Stimulated activated CD4-positive, alpha-beta T cell treated with anti-CD3 and anti-CD28 coated beads, Interleukin-1b, Interleukin-23, amount 100 ng/mL, for 48 hours (primary cell): Measurements from ENCODE around the gene POU1F1.
A peak's percentile ranks its signal among the peaks of the same experiment; 100 is the strongest.
"Not testable (repeated sequence)": the region's sequence is repeated elsewhere in the genome, so short reads cannot be mapped to it uniquely, and the experiment has no call there.

Experiments used
- DNase-seq: peaks from one replicate; pipeline ENCODE4 v3.0.0-alpha.2; 2020

The POU1F1 gene, protein sequence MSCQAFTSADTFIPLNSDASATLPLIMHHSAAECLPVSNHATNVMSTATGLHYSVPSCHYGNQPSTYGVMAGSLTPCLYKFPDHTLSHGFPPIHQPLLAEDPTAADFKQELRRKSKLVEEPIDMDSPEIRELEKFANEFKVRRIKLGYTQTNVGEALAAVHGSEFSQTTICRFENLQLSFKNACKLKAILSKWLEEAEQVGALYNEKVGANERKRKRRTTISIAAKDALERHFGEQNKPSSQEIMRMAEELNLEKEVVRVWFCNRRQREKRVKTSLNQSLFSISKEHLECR

GRCh38 chr3:87276484-87276883 is at the start of gene POU1F1:
POU1F1 (minus strand) TSS chr3:87276584; CDS start chr3:87276462, 122 bp downstream.
- DNase-seq: no peak

GRCh38 chr3:87324609-87325008 is 48.2 kb upstream of the POU1F1 start:
- no peak for DNase-seq

GRCh38 chr3:87320756-87321626 is 44.6 kb upstream of the POU1F1 start:
- DNase-seq: no peak

GRCh38 chr3:87318617-87319021 is 42.2 kb upstream of the POU1F1 start:
- DNase-seq: no peak

DNA sequence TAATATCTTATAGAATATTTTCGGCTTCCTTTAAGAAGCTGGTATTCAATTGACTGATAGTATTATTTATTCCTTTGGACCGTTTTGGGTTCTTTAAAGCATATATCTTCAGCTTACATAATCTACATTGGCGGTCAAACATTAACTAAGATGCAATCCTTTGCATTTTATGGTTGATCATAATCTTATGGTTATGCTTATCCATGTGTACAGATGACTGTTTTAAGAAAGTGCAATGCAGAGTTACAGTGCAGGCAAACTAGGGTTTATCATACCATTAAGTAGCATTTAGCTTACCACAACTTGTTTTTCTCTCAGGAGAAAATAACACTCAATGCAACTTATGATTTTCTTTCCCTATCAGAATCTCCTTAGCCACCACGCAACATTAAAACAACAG is 41.4 kb upstream of the POU1F1 start:
- DNase-seq: no peak

GRCh38 chr3:87313641-87314040 is 37.3 kb upstream of the POU1F1 start:
- peak; percentile 13 for DNase-seq

DNA sequence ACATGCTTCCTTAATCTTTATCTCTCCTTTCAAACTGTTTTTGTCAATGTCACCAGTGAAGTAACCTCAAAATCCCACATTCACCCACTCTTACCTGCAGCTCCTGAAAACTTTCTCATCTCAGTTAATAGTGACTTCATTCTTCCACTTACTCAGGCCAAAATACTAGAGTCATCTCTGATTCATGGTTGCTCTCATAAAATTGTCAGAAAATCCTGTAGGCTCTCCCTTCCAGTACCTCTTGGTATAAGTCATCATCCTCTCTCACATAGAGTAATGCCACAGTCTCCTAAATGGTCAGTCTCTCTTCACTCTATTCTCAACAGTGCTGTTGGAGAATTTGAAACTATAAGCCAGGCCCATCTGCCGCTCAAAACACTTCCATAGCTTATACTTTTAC is 34.9 kb upstream of the POU1F1 start:
- DNase-seq: no peak

DNA sequence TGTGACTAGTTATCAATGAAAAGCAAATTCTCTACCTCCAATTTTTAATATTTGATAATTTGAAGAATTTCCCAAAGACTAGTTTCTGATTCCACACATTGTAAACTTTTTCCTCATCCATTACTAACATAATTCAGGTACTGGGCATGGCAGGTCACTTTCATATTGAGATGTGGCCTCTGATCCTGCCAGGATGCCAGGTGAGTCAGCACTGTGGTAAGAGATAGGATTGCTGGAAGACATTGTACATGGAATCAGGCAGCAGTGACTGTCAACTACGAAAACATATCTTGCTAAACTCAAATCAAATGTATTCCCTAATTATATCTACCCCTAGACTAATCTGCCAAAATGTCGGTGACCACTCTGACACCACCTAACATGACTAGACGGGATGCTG is 33.2 kb upstream of the POU1F1 start:
- DNase-seq: no peak

DNA sequence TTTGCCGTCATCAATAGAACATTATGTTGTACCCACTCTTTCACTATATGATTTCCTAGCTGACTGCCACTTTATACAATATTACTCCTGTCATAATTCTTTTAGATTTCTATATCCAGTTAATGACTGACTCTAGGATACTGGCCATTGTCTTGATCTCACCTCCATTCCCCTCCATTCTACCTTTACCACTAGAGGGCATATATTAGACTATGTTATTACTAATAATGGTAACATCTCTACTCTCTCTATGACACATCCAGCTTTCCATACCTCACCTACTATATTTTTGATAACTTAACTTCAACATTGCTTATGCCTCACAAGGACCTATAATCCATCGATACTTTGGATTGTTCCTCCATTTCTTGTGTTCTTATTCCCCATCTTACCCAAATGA is 31.4 kb upstream of the POU1F1 start:
- no peak for DNase-seq

DNA sequence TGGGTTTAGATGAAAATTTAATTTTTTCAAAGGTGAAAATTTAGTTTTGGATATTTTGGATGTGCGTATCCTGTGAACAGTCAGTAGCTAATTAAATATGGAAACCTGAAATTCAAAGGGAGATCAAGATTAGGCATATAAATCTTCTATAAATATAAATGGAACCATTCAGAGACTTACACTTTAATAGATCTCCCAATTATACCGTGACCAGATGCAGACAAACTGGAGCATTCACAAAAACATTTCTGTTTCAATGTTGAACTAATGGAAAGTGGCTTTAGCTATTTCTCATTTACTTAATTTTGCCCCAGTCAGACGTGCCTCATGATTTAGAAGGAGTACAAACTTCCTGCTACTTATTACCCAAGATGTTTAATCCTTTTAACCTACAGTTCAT is 29.1 kb upstream of the POU1F1 start:
- no peak for DNase-seq

DNA sequence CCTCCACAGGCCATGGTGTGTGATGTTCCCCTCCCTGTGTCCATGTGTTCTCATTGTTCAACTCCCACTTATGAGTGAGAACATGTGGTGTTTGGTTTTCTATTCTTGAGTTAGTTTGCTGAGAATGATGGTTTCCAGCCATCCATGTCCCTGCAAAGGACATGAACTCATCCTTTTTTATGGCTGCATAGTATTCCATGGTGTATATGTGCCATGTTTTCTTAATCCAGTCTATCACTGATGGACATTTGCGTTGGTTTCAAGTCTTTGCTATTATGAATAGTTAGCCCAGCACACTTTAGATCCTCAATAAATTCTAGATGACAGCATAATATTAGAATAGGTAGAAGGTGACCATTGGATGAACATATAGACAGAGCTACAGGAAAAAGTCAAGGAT is 28.6 kb upstream of the POU1F1 start:
- DNase-seq: not testable (repeated sequence)

DNA sequence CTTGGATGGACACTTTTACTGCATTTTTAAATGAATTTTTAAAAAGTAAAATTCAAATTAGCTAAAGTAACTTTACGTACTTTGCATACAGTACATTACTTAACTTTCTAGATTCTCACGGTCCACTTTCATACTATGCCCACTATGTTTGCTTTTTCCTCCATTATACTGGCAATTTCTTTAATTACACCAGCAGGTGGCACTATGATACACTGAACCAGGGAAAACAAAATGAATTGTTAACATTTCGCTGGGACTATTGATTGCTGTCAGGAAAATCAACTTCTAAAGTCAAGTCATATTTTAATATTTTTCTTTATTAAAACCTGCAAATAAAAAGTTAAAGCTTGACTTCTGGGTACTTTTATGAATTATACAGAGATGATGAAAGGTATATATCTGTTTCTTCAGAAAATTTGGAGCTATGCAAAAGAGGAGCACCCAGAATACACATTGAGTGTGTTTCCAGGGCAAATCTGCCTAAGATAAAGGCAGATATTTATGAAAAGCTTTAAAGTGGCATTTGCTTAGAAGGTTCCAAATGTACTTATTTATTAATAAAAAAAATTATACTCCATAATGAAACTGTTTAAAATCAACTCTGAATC is 21.8 kb upstream of the POU1F1 start:
- no peak for DNase-seq

GRCh38 chr3:87288446-87288845 is 12.1 kb upstream of the POU1F1 start:
- no peak for DNase-seq

DNA sequence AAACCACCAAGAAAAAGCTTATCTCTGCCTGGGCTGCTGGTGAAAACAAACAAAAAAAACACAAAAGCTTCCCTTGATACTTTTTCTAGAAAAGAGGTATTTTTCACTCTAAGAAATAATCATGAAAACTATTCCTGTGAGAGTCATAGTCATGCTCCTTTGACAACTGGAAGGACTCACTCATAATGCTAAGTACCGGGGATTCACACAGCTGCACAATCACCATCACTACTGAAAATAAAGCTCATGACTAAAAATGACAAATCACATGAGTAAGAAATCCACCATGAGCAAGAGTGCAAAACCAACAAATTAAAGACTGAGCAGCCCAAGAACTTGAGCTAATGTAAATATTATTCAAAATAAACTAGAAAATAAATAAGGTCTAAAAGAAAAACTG is 10.6 kb upstream of the POU1F1 start:
- peak; percentile 6 for DNase-seq

DNA sequence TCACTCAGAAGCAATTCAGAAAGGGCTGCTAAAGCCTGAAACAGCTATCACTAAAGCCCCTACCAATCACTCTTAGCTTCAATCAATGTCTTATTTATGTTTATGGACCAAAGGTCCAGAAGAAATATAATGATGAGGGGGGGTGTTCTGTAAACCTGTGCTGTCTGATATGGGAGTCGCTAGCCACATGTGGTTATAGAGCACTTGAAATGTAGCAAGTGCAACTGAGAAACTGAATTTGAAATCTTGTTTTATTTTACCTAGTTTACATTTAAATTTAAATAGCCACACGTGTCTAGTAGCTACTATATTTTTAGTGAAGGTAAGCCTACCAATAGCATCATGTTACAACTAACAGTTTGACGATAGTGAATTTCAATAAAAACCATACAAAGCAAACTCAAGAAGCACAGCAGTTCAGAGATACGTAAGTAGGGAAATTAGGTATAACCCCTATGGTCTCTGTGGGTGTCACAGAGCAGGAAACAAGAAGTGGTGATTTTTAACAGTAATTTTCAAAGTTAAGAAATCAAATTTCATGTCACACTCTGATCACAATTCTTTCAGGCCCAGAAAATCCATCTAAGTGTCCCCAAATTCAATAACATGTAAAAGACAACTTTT is 3.6 kb downstream of the POU1F1 start:
- no peak for DNase-seq

- no peak for DNase-seq
Observed at GRCh38 chr3:87270908-87271700, 5.3 kb downstream of the POU1F1 start.

GRCh38 chr3:87269723-87270122 is 6.7 kb downstream of the POU1F1 start:
- DNase-seq: no peak

DNA sequence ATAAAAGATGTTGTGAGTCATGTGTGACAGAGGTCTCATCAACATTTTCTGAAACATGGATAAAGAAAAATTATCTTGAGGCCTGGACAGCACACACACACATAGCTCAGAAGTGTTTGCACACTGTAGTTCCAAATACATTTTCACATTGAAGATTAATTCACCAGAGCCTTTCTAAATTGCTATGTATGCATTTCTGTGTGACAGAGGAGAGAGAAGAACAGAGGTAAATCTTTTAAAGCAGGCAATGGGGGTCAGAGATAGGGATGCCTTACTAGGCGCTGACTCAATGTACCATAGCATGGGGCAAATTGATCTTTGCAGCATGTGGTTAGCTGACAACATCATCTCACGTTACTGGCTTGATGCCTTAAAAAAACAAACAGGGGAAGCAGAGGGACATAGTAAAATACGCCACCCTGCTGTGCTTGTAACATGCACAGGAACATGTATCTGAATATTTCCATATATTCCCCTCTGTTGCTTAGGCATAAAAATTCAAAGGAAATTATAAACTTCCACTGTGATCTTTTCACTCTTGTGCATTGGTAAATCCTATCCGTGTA is 7.7 kb downstream of the POU1F1 start:
- DNase-seq: no peak

GRCh38 chr3:87267953-87268645 is 8.3 kb downstream of the POU1F1 start:
- DNase-seq: no peak

DNA sequence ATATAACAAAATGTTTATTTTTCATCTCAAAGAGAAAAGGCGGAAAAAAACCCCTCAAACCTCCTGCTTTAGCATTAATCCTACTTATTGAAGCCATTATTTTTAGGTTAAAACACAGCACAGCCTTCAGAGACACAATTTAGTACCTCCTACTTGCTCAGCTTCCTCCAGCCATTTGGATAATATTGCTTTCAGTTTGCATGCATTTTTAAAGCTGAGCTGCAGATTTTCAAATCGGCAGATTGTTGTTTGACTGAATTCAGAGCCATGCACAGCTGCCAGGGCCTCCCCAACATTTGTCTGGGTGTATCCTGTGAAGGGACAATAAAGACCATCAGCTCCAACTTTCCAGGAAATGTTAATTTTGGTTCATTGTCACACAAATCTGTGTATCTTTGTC is 14.5 kb downstream of the POU1F1 start:
- DNase-seq: no peak

DNA sequence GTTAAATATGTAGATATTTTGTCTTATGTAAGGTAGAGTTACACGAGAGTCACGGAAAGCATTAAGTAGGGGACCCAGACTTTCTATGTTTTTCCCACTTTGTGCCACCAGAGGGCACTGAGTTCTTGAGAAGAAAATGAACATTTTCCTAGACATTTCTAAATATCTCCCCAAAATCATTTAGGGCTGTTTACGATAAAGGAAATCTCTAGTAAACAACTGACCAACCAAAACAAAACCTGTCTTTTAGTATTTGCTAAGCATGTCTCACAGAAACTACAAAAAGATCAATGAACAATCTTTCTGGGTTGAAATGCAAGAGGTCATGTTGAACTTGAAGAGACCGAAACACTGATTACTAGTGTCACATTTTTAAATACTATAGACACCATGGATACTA is 16.1 kb downstream of the POU1F1 start:
- peak; percentile 17 for DNase-seq

GRCh38 chr3:87250009-87250408 is 26.4 kb downstream of the POU1F1 start:
- no peak for DNase-seq
